ENCODE data around the gene VAC14.

Gene VAC14

GRCh38 chr16:70729292-70729691, 71.7 kb downstream of the VAC14 start:
- DNase-seq (ENCODE audit: low spot score): no peak
- in situ Hi-C loops (cut with MboI; ENCODE audit: low pct_unique_long_range_greater_than_20kb, low sequenced_read_pairs, unreplicated experiment): no loop called here

DNA sequence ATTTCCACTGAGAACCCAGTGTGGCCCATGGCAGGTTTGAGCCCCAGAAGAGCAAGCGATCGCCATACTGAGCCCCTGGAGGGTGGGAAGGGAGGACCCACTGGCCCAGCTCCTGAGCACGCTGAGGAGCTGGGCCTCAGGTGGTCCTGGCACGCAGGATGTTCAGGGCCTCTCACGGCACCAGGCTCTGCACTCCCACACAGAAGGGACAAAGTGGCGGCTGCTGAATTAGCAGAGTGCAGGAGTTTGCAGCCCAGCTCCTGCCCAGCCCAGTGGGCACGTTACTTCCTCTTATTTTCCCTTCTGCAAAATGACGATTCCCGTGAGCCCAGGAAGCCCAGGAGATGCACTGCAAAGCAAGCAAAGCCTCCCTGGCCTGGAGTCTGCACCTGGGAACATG, 72.8 kb downstream of the VAC14 start:
- no peak for DNase-seq (ENCODE audit: low spot score)
- in situ Hi-C loops (cut with MboI; ENCODE audit: low pct_unique_long_range_greater_than_20kb, low sequenced_read_pairs, unreplicated experiment): no loop called here
- no peak for TF ChIP-seq CTCF (IDR thresholded peaks at IDR 0.05; ENCODE audit: extremely low read depth, insufficient read depth, missing control alignments)

More at GRCh38 chr16:70729292-70729691, 71.7 kb downstream of the VAC14 start:
- no peak for TF ChIP-seq CTCF (IDR thresholded peaks at IDR 0.05; ENCODE audit: extremely low read depth, insufficient read depth, missing control alignments)

DNA sequence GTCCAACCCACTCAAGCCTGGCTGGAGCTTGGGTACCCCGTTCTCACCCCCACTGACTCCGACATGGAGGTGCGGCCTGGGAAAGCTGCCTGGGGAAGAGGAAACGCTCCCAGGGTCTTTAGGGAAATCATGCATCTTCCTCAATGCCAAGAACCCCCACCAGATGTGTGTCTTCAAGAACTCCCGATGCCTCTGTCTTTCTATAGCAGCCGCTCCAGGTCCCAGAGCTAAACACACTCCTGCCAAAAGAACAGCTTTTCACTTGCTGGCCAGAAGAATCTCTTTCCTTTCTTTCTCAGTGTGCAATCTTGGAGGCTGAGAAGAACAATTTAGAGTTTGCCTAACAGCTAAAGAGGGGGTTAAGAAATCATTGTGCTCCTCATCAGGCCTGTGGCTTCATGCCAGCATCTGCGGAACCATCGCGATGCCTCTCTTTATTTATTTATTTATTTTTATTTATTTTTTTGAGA, 74.0 kb downstream of the VAC14 start:
- no peak for DNase-seq (ENCODE audit: low spot score)
- TF ChIP-seq CTCF (IDR thresholded peaks at IDR 0.05; ENCODE audit: extremely low read depth, insufficient read depth, missing control alignments): no peak
- in situ Hi-C loops (cut with MboI; ENCODE audit: low pct_unique_long_range_greater_than_20kb, low sequenced_read_pairs, unreplicated experiment): no loop called here

- DNase-seq (ENCODE audit: low spot score): no peak
- TF ChIP-seq CTCF (IDR thresholded peaks at IDR 0.05; ENCODE audit: extremely low read depth, insufficient read depth, missing control alignments): no peak
- in situ Hi-C loops (cut with MboI; ENCODE audit: low pct_unique_long_range_greater_than_20kb, low sequenced_read_pairs, unreplicated experiment): no loop called here
These were observed 74.8 kb downstream of the VAC14 start for GRCh38 chr16:70725912-70726828.

DNA sequence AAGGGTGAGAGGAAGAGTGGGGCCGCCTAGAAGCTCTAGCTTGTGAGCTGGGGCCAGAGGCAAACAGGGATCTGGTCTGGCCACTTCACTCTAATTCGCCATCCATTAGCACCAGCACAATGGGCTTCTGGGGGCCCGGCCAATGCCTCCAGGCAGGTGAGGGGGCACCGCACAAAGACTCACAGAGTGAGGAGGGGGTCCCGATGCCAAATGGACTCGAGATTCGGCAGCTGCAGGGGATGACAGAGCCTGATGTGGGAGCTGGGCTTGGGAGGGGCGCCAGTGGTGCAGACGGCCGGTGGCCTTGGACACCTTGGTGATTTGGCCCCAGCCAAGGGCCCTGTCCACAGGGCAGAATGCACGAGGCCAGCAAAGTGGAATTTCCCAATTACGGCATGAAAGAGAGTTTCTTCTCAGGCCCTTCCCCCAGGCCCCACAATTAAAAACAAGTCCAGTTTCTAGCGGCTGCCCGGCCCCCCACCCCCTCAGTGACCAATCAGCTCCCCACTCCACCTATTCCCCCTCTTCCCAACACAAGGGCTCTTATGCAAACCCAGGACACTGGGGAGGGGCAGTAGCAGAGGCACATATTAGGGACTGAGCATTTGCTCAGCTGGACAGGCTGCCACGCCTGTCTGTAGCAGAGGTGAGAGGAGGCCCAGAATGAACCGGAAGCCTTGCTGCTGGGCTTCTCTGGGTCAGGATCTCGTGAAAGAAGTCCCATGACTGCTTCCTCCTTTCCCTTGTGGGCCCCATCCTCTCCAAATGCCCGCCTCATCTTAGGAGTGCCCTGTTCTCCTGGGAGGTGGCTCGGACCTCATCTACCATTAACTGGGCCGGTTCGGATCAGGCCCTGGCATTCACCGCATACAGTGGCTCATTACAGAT, 75.7 kb downstream of the VAC14 start:
- no peak for DNase-seq (ENCODE audit: low spot score)
- in situ Hi-C loops (cut with MboI; ENCODE audit: low pct_unique_long_range_greater_than_20kb, low sequenced_read_pairs, unreplicated experiment): no loop called here
- TF ChIP-seq CTCF (IDR thresholded peaks at IDR 0.05; ENCODE audit: extremely low read depth, insufficient read depth, missing control alignments): no peak
